GM21737 (cell line): ENCODE results near the gene KLF1.

Experiments
- ATAC-seq: cut with Tn5 transposase; IDR thresholded peaks from one replicate; pipeline ENCODE4 v1.9.1; 2021; ENCODE audit warnings: mild to moderate bottlenecking, moderate library complexity; ENCODE audit not compliant: unreplicated experiment

KLF1 gene

GRCh38 chr19:12838886-12839756 lies 47.9 kb downstream of the KLF1 start:
- ATAC-seq = no peak

GRCh38 chr19:12838182-12838885 lies 48.7 kb downstream of the KLF1 start, which contains the start of gene MAST1:
Gene MAST1, plus strand, starts transcription at chr19:12838515. Its CDS starts 58 bp downstream, at chr19:12838573.
- ATAC-seq = no peak

GRCh38 chr19:12837225-12837624 lies 49.8 kb downstream of the KLF1 start:
- ATAC-seq = no peak

GRCh38 chr19:12836529-12836863 lies 50.5 kb downstream of the KLF1 start:
- no peak for ATAC-seq

- ATAC-seq = no peak
These were observed 51.8 kb downstream of the KLF1 start for GRCh38 chr19:12834976-12835757.

- no peak for ATAC-seq
These were observed 52.4 kb downstream of the KLF1 start, which contains the start of gene RTBDN for GRCh38 chr19:12834566-12834943. Gene RTBDN, minus strand, starts transcription at chr19:12834579. Its CDS starts 4,600 bp downstream, at chr19:12829979.
